Keratinocyte (primary cell): Measurements from ENCODE around the gene AFMID. TPM values are rescaled to one million over a fixed set of nuclear protein-coding genes. Genes with fewer than 3 reads are reported as not detected.

Experiments
- DNase-seq: peaks from one replicate; pipeline ENCODE4 v3.0.0-alpha.2; 2011; ENCODE audit warnings: low read depth, missing footprints, low spot score
- FAIRE-seq: peaks from 2 replicates; lab custom pipeline; 2011; peaks lifted over from hg19 to GRCh38; lab: Jason Lieb, UNC
- H2AFZ ChIP-seq: 2 replicates; pipeline ENCODE4 v1.6.0; 2012; ENCODE audit warnings: low read length, control low read depth, inconsistent platforms; ENCODE audit not compliant: control insufficient read depth
- H3K27ac ChIP-seq: 2 replicates; pipeline ENCODE4 v1.5.1; 2011; ENCODE audit warnings: low read length; ENCODE audit not compliant: control insufficient read depth, insufficient read depth
- H3K27me3 ChIP-seq: 3 replicates; pipeline ENCODE4 v1.6.0; 2011; ENCODE audit warnings: low read length; ENCODE audit not compliant: control insufficient read depth, insufficient read depth; ENCODE audit errors: extremely low read depth
- H3K36me3 ChIP-seq, 2 experiments: 2 replicates in 1 of 2; 3 replicates in 1 of 2; pipeline ENCODE4 v1.5.1; 2011; ENCODE audit warnings: low read length in 2 of 2, mild to moderate bottlenecking in 1 of 2; ENCODE audit not compliant: control insufficient read depth in 2 of 2, insufficient read depth in 2 of 2; ENCODE audit errors: extremely low read depth in 1 of 2
- H3K4me1 ChIP-seq: 3 replicates; pipeline ENCODE4 v1.5.1; 2011; ENCODE audit warnings: low read length; ENCODE audit not compliant: control insufficient read depth, insufficient read depth; ENCODE audit errors: extremely low read depth
- H3K4me2 ChIP-seq: 3 replicates; pipeline ENCODE4 v1.6.0; 2011; ENCODE audit warnings: low read depth, low read length; ENCODE audit not compliant: control insufficient read depth, insufficient read depth; ENCODE audit errors: extremely low read depth
- H3K4me3 ChIP-seq, 3 experiments: fragments of 200-600 bp in 1 of 3; sonication (generic) in 1 of 3; 2 replicates in 2 of 3; 3 replicates in 1 of 3; pipeline ENCODE4 v1.5.1; 2011 to 2016; ENCODE audit warnings: low read length in 3 of 3, mild to moderate bottlenecking in 3 of 3, control low read depth in 2 of 3, inconsistent platforms in 1 of 3, low read depth in 1 of 3, mixed read lengths in 1 of 3, mixed run types in 1 of 3, moderate library complexity in 1 of 3; ENCODE audit not compliant: control insufficient read depth in 2 of 3, insufficient read depth in 2 of 3; ENCODE audit errors: extremely low read depth in 1 of 3
- H3K79me2 ChIP-seq: 2 replicates; pipeline ENCODE4 v1.6.0; 2012; ENCODE audit warnings: low read length; ENCODE audit not compliant: control insufficient read depth, insufficient read depth
- H3K9ac ChIP-seq: 3 replicates; pipeline ENCODE4 v1.6.0; 2011; ENCODE audit warnings: low read length; ENCODE audit not compliant: control insufficient read depth, insufficient read depth; ENCODE audit errors: extremely low read depth
- H3K9me1 ChIP-seq: 3 replicates; pipeline ENCODE4 v1.6.0; 2011; ENCODE audit warnings: low read length; ENCODE audit not compliant: control insufficient read depth, insufficient read depth; ENCODE audit errors: extremely low read depth
- H3K9me3 ChIP-seq: 2 replicates; pipeline ENCODE4 v1.5.1; 2012; ENCODE audit warnings: low read depth, low read length; ENCODE audit not compliant: control insufficient read depth
- H4K20me1 ChIP-seq: 3 replicates; pipeline ENCODE4 v1.6.0; 2011; ENCODE audit warnings: low read length; ENCODE audit not compliant: control insufficient read depth, insufficient read depth; ENCODE audit errors: extremely low read depth
- EZH2 ChIP-seq: IDR thresholded peaks from one replicate; pipeline ENCODE4 v1.6.1; 2012; ENCODE audit warnings: inconsistent platforms, mild to moderate bottlenecking, low read length, moderate library complexity
- dilution Hi-C: fragments of 300-500 bp; cut with MboI; formaldehyde crosslinking; loops from one replicate; pipeline ENCODE4 v1.7.0; 2020; ENCODE audit warnings: low sequenced_read_pairs; ENCODE audit not compliant: extremely low pct_ligation_motif_present
- polyA plus RNA-seq, 5 experiments: library from polyadenylated mRNA; depleted of rRNA in 3 of 5; stranded (reverse) in 3 of 5; stranded (forward) in 1 of 5; unstranded in 1 of 5; fragments of >200 nt; gene quantifications; 1 replicate in 1 of 5; 2 replicates in 3 of 5; 3 replicates in 1 of 5; pipeline versions ENCODE4 v1.2.1 to v1.2.3, GENCODE V29; 2011 to 2012; ENCODE audit warnings: missing spikeins in 2 of 5, low read depth in 1 of 5, low replicate concordance in 1 of 5
- TF ChIP-seq, protein P1 (sequence below), 3 experiments: IDR thresholded peaks in 1 of 3; conservative IDR thresholded peaks in 1 of 3; optimal IDR thresholded peaks in 1 of 3; 2 replicates in 2 of 3; 3 replicates in 1 of 3; pipeline versions ENCODE3 to v1.5.1; 2011; ENCODE audit warnings: low read length in 3 of 3, mild to moderate bottlenecking in 3 of 3, moderate library complexity in 2 of 3, control low read depth in 1 of 3, inconsistent platforms in 1 of 3; ENCODE audit not compliant: insufficient read depth in 2 of 3; ENCODE audit errors: extremely low read depth in 1 of 3

AFMID gene
- polyA plus RNA-seq, 1 donor (not counting 4 experiments of a cell fraction or from before 2014, with no cell fraction given), result 21.6 TPM

GRCh38 chr17:78159575-78160158 is 27.5 kb upstream of the AFMID start:
- H4K20me1 ChIP-seq, result no peaks in the 10 kb centered on the region
- H3K79me2 ChIP-seq, result no peaks in the 10 kb centered on the region
- peaks cover 35% of the 10 kb centered on the region for H3K4me1 ChIP-seq
- peak overlapping the region; percentile 77 for H3K27ac ChIP-seq
- H3K36me3 ChIP-seq, result no peaks in the 10 kb centered on the region
- peak overlapping the region; percentile 1 for H2AFZ ChIP-seq
- H3K27me3 ChIP-seq, result no peaks in the 10 kb centered on the region
- peak; percentile 98 for FAIRE-seq
- H3K9me3 ChIP-seq, result no peaks in the 10 kb centered on the region
- H3K9ac ChIP-seq, result peak overlapping the region; percentile 53
- dilution Hi-C loops, result no loop called here
- peak overlapping the region in 1 of 3 experiments; percentile 36 for H3K4me3 ChIP-seq
- H3K9me1 ChIP-seq, result no peaks in the 10 kb centered on the region
- TF ChIP-seq, protein P1, sequence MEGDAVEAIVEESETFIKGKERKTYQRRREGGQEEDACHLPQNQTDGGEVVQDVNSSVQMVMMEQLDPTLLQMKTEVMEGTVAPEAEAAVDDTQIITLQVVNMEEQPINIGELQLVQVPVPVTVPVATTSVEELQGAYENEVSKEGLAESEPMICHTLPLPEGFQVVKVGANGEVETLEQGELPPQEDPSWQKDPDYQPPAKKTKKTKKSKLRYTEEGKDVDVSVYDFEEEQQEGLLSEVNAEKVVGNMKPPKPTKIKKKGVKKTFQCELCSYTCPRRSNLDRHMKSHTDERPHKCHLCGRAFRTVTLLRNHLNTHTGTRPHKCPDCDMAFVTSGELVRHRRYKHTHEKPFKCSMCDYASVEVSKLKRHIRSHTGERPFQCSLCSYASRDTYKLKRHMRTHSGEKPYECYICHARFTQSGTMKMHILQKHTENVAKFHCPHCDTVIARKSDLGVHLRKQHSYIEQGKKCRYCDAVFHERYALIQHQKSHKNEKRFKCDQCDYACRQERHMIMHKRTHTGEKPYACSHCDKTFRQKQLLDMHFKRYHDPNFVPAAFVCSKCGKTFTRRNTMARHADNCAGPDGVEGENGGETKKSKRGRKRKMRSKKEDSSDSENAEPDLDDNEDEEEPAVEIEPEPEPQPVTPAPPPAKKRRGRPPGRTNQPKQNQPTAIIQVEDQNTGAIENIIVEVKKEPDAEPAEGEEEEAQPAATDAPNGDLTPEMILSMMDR (optimal IDR thresholded peaks at IDR 0.05 in 1 of 3, IDR thresholded peaks at IDR 0.05 in 1 of 3, conservative IDR thresholded peaks at IDR 0.05 in 1 of 3; ENCODE audit: extremely low read depth in 1 of 3, insufficient read depth in 2 of 3, low read length in 3 of 3), result no peak
- no peak for TF ChIP-seq EZH2
- peak overlapping the region; percentile 63 for H3K4me2 ChIP-seq
- DNase-seq, result peak; percentile 90

DNA sequence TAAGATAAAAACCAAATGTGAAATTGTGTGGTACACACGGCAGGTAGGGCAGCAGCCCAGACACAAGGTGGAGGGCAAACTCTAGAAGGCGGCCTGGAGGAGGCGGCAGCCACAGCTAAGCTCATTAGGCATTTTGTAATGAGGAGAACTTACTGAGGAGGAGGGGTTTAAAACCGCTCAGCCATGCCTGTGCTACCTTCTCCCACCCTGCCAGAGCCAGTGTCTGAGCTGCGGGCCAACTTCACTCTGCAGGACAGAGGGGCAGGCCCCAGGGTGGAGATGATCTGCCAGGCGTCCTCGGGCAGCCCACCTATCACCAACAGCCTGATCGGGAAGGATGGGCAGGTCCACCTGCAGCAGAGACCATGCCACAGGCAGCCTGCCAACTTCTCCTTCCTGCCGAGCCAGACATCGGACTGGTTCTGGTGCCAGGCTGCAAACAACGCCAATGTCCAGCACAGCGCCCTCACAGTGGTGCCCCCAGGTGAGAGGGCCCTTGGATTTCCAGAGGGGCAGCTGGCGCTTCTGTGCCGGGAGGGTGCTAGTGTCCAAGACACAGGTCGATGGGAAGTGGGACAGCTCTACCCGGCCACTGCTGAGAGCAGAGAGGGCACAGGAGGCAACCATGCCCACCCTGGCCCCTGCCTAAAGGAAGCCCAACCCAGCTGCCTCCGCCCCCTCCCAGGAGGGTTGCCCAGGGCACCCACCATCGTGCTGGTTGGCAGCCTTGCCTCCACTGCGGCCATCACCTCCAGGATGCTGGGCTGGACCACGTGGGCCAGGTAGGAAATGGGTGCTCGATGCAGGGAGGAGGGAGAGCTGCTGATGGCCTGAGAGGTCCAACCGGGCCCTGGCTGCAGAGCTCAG is 23.0 kb upstream of the AFMID start:
- H3K27me3 ChIP-seq, result no peaks in the 10 kb centered on the region
- no peak for DNase-seq
- H3K9ac ChIP-seq, result no peak overlapping the region
- H3K4me1 ChIP-seq, result peaks cover 25% of the 10 kb centered on the region
- H3K79me2 ChIP-seq, result no peaks in the 10 kb centered on the region
- H3K36me3 ChIP-seq, result no peaks in the 10 kb centered on the region
- H3K9me3 ChIP-seq, result no peaks in the 10 kb centered on the region
- dilution Hi-C loops, result no loop called here
- TF ChIP-seq, protein P1 (optimal IDR thresholded peaks at IDR 0.05 in 1 of 3, IDR thresholded peaks at IDR 0.05 in 1 of 3, conservative IDR thresholded peaks at IDR 0.05 in 1 of 3; ENCODE audit: extremely low read depth in 1 of 3, insufficient read depth in 2 of 3, low read length in 3 of 3), result no peak
- TF ChIP-seq EZH2, result no peak
- no peak overlapping the region for H2AFZ ChIP-seq
- no peak for FAIRE-seq
- no peak overlapping the region for H3K27ac ChIP-seq
- no peaks in the 10 kb centered on the region for H4K20me1 ChIP-seq
- no peaks in the 10 kb centered on the region for H3K9me1 ChIP-seq
- H3K4me3 ChIP-seq, result no peak overlapping the region
- H3K4me2 ChIP-seq, result no peak overlapping the region
